Renal pelvis (tissue), 4 donors: ENCODE results near the gene PRR14. TPM values are rescaled to one million over a fixed set of nuclear protein-coding genes. Genes with fewer than 3 reads are reported as not detected.
"Not testable (repeated sequence)": the region's sequence is repeated elsewhere in the genome, so short reads cannot be mapped to it uniquely, and the experiment has no call there.

Source experiments
- DNase-seq: peaks from one replicate; pipeline ENCODE4 v3.0.0-alpha.2; 2013
- polyA plus RNA-seq, 3 donors: library from polyadenylated mRNA; unstranded; fragments of 120-200 nt; gene quantifications; one replicate each; pipeline ENCODE4 v1.2.1, GENCODE V29; 2013; ENCODE audit not compliant: insufficient read length in 3 of 3

The PRR14 gene
- polyA plus RNA-seq, 3 donors: 50.6 to 52.4 (median 51.8) TPM

- no peak for DNase-seq
Observed at GRCh38 chr16:30688701-30689100, 37.9 kb downstream of the PRR14 start.

DNA sequence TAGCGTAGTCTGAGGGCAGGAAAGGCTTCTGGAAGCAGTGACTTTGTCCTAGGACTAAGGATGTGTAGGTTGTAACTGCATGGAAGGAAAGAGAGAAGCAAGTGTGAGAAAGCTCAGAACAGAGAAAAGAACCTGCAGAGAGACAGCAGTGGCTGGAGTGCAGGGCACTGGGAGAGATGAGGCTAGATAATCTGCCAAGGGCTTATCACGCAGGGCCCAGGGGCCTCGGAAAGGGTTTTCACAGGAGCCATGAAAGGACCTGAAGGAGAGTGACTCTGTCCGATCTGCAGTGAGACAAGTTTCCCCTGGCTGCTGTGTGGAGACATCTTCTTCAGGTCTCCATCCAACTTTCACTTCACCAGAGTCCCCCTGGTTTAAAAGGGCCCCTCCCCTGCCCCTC, 41.1 kb downstream of the PRR14 start:
- DNase-seq: no peak

GRCh38 chr16:30692396-30693064, 41.8 kb downstream of the PRR14 start:
- DNase-seq: no peak

GRCh38 chr16:30694926-30695693, 44.4 kb downstream of the PRR14 start:
- no peak for DNase-seq

DNA sequence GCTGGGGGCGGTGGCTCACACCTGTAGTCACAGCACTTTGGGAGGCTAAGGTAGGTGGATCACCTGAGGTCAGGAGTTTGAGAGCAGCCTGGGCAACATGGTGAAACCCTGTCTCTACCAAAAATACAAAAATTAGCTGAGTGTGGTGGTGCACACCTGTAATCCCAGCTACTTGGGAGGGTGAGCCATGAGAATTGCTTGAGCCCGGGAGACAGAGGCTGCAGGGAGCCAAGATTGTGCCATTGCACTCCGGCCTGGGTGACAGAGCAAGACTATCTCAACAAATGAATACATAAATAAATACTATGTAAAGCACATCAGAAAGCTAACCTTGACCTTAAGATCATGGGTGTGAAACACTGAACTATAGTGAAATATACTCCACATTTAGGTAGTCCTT, 45.9 kb downstream of the PRR14 start:
- not testable (repeated sequence) for DNase-seq

DNA sequence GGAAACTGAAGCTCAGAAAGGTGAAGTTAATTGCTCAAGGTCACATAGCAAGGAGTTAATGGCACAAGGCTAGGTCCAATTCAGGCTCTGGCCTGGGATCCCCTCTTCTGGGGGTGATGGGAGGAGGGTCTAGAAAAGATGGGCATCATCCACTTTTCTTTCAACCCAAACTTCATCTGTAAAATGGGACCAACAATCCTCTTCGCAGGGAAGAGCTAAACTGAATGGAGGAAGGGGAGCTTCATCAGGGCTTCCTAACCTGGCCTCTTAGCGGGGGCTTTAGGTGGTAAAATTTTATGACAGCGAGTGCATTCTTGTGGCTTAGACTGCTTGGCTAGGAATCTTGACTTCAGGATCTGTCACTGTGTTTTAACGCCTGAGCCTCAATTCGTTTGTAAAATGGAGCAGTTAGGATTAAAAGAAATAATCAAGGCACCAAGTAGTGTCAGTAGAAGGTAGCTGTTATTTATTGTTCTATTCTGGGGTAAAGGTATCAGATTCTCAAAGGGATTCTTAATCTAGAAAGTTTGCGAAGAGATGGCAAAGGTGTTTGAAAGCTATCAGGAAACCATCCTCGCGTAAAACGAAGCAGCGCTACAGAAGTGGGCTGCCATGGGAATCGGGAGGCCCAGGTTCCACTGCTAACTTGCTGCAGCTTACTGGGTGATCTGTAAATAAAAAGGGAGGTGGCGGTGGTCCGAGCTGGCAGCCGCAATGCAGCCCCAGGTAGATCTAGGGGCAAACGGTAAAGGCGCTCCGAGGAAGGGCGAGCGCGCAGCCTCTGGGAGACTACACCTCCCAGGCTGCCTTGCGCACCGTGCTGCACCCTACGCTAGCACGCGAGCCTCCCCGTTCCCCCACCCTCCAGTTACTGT, 46.7 kb downstream of the PRR14 start:
- DNase-seq: no peak

- DNase-seq: peak; percentile 97
Observed at GRCh38 chr16:30698139-30698815, 47.5 kb downstream of the PRR14 start.

- peak; percentile 85 for DNase-seq
Observed at GRCh38 chr16:30698816-30699614, 48.3 kb downstream of the PRR14 start, which contains the start of gene SRCAP. Gene SRCAP (plus strand): TSS chr16:30699171. CDS start chr16:30700825, 1,654 bp downstream.

GRCh38 chr16:30699615-30700099, 48.9 kb downstream of the PRR14 start:
- no peak for DNase-seq

GRCh38 chr16:30700491-30700890, 49.7 kb downstream of the PRR14 start:
- DNase-seq: no peak

DNA sequence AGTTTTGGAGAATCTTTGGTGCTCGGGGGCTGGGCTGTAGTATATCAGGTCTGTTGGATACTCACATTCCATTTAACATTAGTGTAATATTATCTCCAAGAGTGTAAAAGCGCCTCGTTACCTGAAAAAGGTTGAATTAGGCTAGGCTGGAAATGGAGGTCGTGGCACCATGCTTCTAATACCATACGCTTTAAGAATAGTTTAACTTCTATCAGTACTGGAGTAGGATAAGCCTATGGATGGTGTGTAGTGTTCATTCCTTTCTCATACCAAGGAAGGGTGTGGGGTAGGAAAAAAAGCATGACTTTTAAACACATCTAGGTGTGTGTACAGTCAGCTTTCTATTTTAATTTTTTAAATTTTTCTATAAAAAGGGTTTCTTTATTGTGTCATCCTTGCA, 50.2 kb downstream of the PRR14 start:
- DNase-seq: no peak

DNA sequence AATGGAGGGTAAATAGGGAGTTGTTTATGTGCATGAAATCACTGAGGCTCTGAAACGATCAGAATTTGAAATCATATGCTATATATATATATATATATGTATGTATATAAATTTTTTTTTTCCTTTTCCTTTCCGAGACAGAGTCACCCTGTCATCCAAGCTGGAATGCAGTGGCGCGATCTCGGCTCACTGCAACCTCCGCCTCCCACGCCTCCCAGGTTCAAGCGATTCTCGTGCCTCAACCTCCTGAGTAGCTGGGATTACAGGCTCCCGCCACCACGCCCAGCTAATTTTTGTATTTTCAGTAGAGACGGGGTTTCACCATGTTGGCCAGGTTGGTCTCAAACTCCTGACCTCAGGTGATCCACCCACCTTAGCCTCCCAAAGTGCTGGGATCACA, 52.3 kb downstream of the PRR14 start:
- DNase-seq: not testable (repeated sequence)

DNA sequence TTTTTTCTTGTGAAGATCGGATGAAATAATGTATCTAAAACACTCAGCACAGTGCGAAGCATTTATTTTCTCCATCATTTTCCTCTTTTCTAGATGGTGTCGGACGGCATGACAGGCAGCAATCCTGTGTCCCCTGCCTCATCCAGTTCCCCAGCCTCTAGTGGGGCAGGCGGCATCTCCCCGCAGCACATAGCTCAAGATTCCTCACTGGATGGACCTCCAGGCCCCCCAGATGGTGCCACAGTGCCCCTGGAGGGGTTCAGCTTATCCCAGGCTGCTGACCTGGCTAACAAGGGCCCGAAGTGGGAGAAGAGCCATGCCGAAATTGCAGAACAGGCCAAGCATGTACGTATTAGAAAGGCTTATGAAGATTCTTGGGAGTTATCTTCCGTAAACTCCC, 53.2 kb downstream of the PRR14 start:
- DNase-seq: no peak

Other genes starting within 250 kb of the PRR14 start
- 10 to 100 TPM in 1 of 3 donors, 1 to 10 TPM in 2; 7.7 to 11.1 (median 9.9) TPM for gene ZNF771, start 243.4 kb upstream of the PRR14 start, polyA plus RNA-seq
- 10 to 100 TPM; 50.1 to 56.8 (median 54.9) TPM for gene DCTPP1, start 220.9 kb upstream of the PRR14 start, polyA plus RNA-seq
- gene SEPHS2, start 205.1 kb upstream of the PRR14 start, polyA plus RNA-seq: 10 to 100 TPM; 95.6 to 96.4 (median 96.0) TPM
- gene ITGAL, start 178.2 kb upstream of the PRR14 start, polyA plus RNA-seq: 1 to 10 TPM; 1.9 to 2.1 (median 2.0) TPM
- 10 to 100 TPM; 58.5 to 70.4 (median 68.1) TPM for gene ZNF768, start 124.4 kb upstream of the PRR14 start, polyA plus RNA-seq
- gene ZNF747, start 116.1 kb upstream of the PRR14 start, polyA plus RNA-seq: 10 to 100 TPM; 10.1 to 11.3 (median 11.0) TPM
- gene ZNF764, start 92.6 kb upstream of the PRR14 start, polyA plus RNA-seq: 10 to 100 TPM; 13.3 to 18.8 (median 14.4) TPM
- gene ZNF688, start 79.2 kb upstream of the PRR14 start, polyA plus RNA-seq: 10 to 100 TPM; 14.2 to 19.7 (median 17.7) TPM
- gene ZNF785, start 65.3 kb upstream of the PRR14 start, polyA plus RNA-seq: 10 to 100 TPM; 21.3 to 36.9 (median 32.1) TPM
- gene ZNF689, start 40.6 kb upstream of the PRR14 start, polyA plus RNA-seq: 10 to 100 TPM; 14.8 to 16.2 (median 15.7) TPM
- gene FBRS, start 7.5 kb downstream of the PRR14 start, polyA plus RNA-seq: 10 to 100 TPM; 69.5 to 85.7 (median 76.5) TPM
- gene SRCAP, start 48.2 kb downstream of the PRR14 start, polyA plus RNA-seq: 10 to 100 TPM; 38.6 to 55.8 (median 43.9) TPM
- gene PHKG2, start 97.5 kb downstream of the PRR14 start, polyA plus RNA-seq: 10 to 100 TPM; 28.7 to 44.8 (median 40.7) TPM
- 10 to 100 TPM; 11.8 to 14.6 (median 12.8) TPM for gene CFAP119, start 111.1 kb downstream of the PRR14 start, polyA plus RNA-seq
- 100 to 1,000 TPM; 120 to 133 (median 120) TPM for gene RNF40, start 111.4 kb downstream of the PRR14 start, polyA plus RNA-seq
- 10 to 100 TPM; 26.5 to 32.4 (median 30.3) TPM for gene ZNF629, start 136.2 kb downstream of the PRR14 start, polyA plus RNA-seq
- 10 to 100 TPM; 43.7 to 52.6 (median 44.6) TPM for gene BCL7C, start 243.1 kb downstream of the PRR14 start, polyA plus RNA-seq
- gene CTF1, start 245.7 kb downstream of the PRR14 start, polyA plus RNA-seq: 1 to 10 TPM; 7.5 to 8.4 (median 7.7) TPM